Gastrocnemius medialis (tissue), 4 donors: ENCODE measurements around the gene TRA2B. TPM values are rescaled to one million over a fixed set of nuclear protein-coding genes. Genes with fewer than 3 reads are reported as not detected.

Experiments used
- ATAC-seq, 2 donors: fragments of 150-250 bp; one replicate each; pipeline ENCODE4 v1.9.1; 2016
- DNase-seq, 2 donors: peaks; one replicate each; pipeline ENCODE4 v3.0.0-alpha.2; 2019
- H3K27ac ChIP-seq, 4 donors: fragments of 200-600 bp; sonication (generic); 1 replicate in 1 of 4; 2 replicates in 3 of 4; pipeline ENCODE4 v1.5.1; 2016 to 2018; ENCODE audit warnings: mild to moderate bottlenecking in 2 of 4, moderate library complexity in 1 of 4
- H3K27me3 ChIP-seq, 3 donors: fragments of 200-600 bp; sonication (generic) in 2 of 3; 1 replicate in 1 of 3; 2 replicates in 2 of 3; pipeline versions ENCODE4 v1.5.1 to v1.6.0; 2016 to 2019; ENCODE audit warnings: mild to moderate bottlenecking in 1 of 3, moderate library complexity in 1 of 3
- H3K36me3 ChIP-seq, 2 donors: fragments of 200-600 bp; sonication (generic) in 1 of 2; one replicate each; pipeline ENCODE4 v1.5.1; 2017 to 2018
- H3K4me1 ChIP-seq, 2 donors: fragments of 200-600 bp; sonication (generic) in 1 of 2; one replicate each; pipeline ENCODE4 v1.5.1; 2016 to 2017; ENCODE audit warnings: mild to moderate bottlenecking in 2 of 2
- H3K4me3 ChIP-seq, 4 donors: fragments of 200-600 bp; sonication (generic) in 3 of 4; 1 replicate in 1 of 4; 2 replicates in 3 of 4; pipeline ENCODE4 v1.5.1; 2016 to 2019; ENCODE audit warnings: mild to moderate bottlenecking in 2 of 4
- H3K9me3 ChIP-seq, 3 donors: fragments of 200-600 bp; sonication (generic) in 2 of 3; 1 replicate in 1 of 3; 2 replicates in 2 of 3; pipeline ENCODE4 v1.5.1; 2016 to 2019
- CTCF ChIP-seq, 5 experiments: fragments of 450-650 bp in 3 of 5; fragments of 200-600 bp in 2 of 5; sonication (generic) in 2 of 5; IDR thresholded peaks in 4 of 5; conservative IDR thresholded peaks in 1 of 5; 1 replicate in 4 of 5; 2 replicates in 1 of 5; pipeline ENCODE4 v1.5.1; 2016 to 2019; ENCODE audit warnings: antibody characterized with exemption in 5 of 5, mild to moderate bottlenecking in 3 of 5, moderate library complexity in 3 of 5
- POLR2A ChIP-seq, 2 donors: fragments of 450-650 bp; IDR thresholded peaks; one replicate each; pipeline ENCODE4 v1.6.1; 2017; ENCODE audit warnings: antibody characterized with exemption in 2 of 2, mild to moderate bottlenecking in 2 of 2, moderate library complexity in 2 of 2
- in situ Hi-C, 4 donors: fragments of 200-750 bp; cut with MboI; loops; one replicate each; pipeline versions ENCODE4 v1.15.0 to v1.8.0; 2017; ENCODE audit warnings: low sequenced_read_pairs in 4 of 4
- intact Hi-C: fragments of 100-400 bp; cut with DNase I; formaldehyde crosslinking; loops from one replicate; pipeline ENCODE4 v1.15.1; 2023; ENCODE audit warnings: low total_unique reads
- total RNA-seq, 4 donors: library from RNA; depleted of rRNA; stranded (reverse); fragments of >200 nt; gene quantifications; one replicate each; pipeline versions ENCODE4 v1.1.0 to v1.2.3, GENCODE V29; 2016

The TRA2B gene
- total RNA-seq, 4 donors from 2014 or later, result 57.5 to 234 (median 65.1) TPM

GRCh38 chr3:185982632-185983031 lies 44.8 kb upstream of the TRA2B start:
- TF ChIP-seq CTCF (IDR thresholded peaks at IDR 0.05 in 4 of 5, conservative IDR thresholded peaks at IDR 0.05 in 1 of 5) (no peak), POLR2A (IDR thresholded peaks at IDR 0.05) (no peak)
- H3K27me3 ChIP-seq, result no peaks in the 10 kb centered on the region
- intact Hi-C loops (loop anchor here (1.0 to 5.0 kb wide), 5 partner anchors 260 to 635 kb away; no protein-coding TSS in a partner anchor), in situ Hi-C loops (loop anchor here (5.0 to 10.0 kb wide), 7 partner anchors 262 to 565 kb away; partner anchors contain the start of gene CRYGS (in 1 of the 4))
- ATAC-seq, result no peak
- no peaks in the 10 kb centered on the region for H3K4me1 ChIP-seq
- no peaks in the 10 kb centered on the region for H3K36me3 ChIP-seq
- H3K9me3 ChIP-seq, result no peaks in the 10 kb centered on the region
- no peak overlapping the region for H3K4me3 ChIP-seq
- H3K27ac ChIP-seq, result no peak overlapping the region
- DNase-seq, result no peak

DNA sequence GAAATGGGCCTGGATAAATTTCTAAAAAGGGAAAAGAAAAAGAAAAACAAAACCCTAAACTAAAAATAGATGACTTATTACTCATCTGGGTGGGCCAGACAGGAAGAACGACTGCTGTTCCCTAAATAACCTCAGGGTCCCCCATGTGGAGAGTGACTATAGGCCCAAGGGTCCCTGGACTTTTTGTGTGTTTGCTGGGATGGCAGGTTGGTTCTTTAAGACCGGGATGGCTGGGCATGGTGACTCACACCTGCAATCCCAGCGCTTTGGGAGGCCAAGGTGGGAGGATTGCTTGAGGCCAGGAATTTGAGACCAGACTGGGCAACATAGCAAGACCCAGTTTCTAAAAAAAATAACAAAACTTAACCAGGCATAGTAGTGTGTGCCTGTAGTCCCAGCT lies 43.8 kb upstream of the TRA2B start:
- Histone ChIP-seq H3K4me1 (no peaks in the 10 kb centered on the region), H3K27me3 (no peaks in the 10 kb centered on the region), H3K27ac (no peak overlapping the region), H3K36me3 (no peaks in the 10 kb centered on the region), H3K4me3 (no peak overlapping the region), H3K9me3 (no peaks in the 10 kb centered on the region)
- ATAC-seq, result no peak
- no peak for DNase-seq
- in situ Hi-C loops, result loop anchor here (5.0 to 10.0 kb wide), 7 partner anchors 263 to 566 kb away; partner anchors contain the start of gene CRYGS (in 1 of the 4)
- TF ChIP-seq CTCF (IDR thresholded peaks at IDR 0.05 in 4 of 5, conservative IDR thresholded peaks at IDR 0.05 in 1 of 5) (no peak), POLR2A (IDR thresholded peaks at IDR 0.05) (no peak)
- intact Hi-C loops, result loop anchor here (2.0 to 5.0 kb wide), 3 partner anchors 281 to 636 kb away; no protein-coding TSS in a partner anchor

- H3K4me1 ChIP-seq, result peaks cover 0 to 7% of the 10 kb centered on the region in 2 donors
- ATAC-seq (no peak), DNase-seq (no peak)
- H3K27ac ChIP-seq, result no peak overlapping the region
- H3K36me3 ChIP-seq, result no peaks in the 10 kb centered on the region
- in situ Hi-C loops (loop anchor here (5.0 to 10.0 kb wide), 7 partner anchors 265 to 568 kb away; partner anchors contain the start of gene CRYGS (in 1 of the 4)), intact Hi-C loops (loop anchor here (5.0 kb wide), 4 partner anchors 123 to 848 kb away; no protein-coding TSS in a partner anchor)
- H3K27me3 ChIP-seq, result no peaks in the 10 kb centered on the region
- TF ChIP-seq POLR2A (IDR thresholded peaks at IDR 0.05) (no peak), CTCF (IDR thresholded peaks at IDR 0.05 in 4 of 5, conservative IDR thresholded peaks at IDR 0.05 in 1 of 5) (no peak)
- no peaks in the 10 kb centered on the region for H3K9me3 ChIP-seq
- no peak overlapping the region for H3K4me3 ChIP-seq
Observed at GRCh38 chr3:185979721-185980121, 41.9 kb upstream of the TRA2B start.

GRCh38 chr3:185978516-185978915 lies 40.7 kb upstream of the TRA2B start:
- Histone ChIP-seq H3K4me3 (no peak overlapping the region), H3K27ac (no peak overlapping the region), H3K4me1 (peaks cover 0 to 7% of the 10 kb centered on the region in 2 donors), H3K27me3 (no peaks in the 10 kb centered on the region), H3K36me3 (no peaks in the 10 kb centered on the region), H3K9me3 (no peaks in the 10 kb centered on the region)
- DNase-seq (no peak), ATAC-seq (no peak)
- in situ Hi-C loops, result no loop called here
- intact Hi-C loops, result loop anchor here (5.0 kb wide), 2 partner anchors 124 to 849 kb away; no protein-coding TSS in a partner anchor
- TF ChIP-seq CTCF (IDR thresholded peaks at IDR 0.05 in 4 of 5, conservative IDR thresholded peaks at IDR 0.05 in 1 of 5) (no peak), POLR2A (IDR thresholded peaks at IDR 0.05) (no peak)
